ENCODE measurements around the gene TRAM2. TPM values are rescaled to one million over a fixed set of nuclear protein-coding genes. Genes with fewer than 3 reads are reported as not detected.

TRAM2 gene
- polyA plus RNA-seq, 3 donors: 4.5 to 13.6 (median 12.9) TPM

DNA sequence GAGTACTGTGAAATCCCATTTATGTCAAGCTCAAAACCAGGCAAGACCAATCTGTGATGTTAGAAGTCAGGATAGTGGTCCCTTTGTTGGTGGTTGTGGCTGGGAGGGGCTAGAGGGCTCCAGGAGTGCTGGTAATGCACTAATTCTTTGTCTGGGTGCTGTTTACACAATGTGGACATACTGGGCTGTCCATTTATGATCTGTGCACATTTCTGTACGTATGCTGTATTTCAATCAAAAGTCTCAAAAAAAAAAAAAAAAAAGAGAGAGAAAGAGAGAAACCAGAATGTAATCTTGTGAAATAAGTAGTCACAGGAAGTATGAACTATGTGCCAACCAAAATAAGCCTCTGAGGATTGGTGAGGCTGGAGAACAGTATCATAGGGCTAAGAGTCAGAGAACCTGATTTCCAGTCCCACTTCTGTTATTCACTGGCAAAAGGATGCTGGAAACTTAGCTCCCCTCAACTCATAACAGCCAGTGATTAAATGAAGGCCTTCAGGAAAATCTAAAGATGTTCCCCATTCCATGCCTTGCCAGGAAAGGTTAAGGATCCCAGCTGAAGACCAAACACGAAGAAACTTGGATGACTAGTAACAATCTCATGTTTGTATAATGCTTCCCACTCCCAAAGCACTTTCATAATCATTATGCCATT lies 19.6 kb upstream of the TRAM2 start:
- 43 to 58% (median 57%) methylated on average over 2 of the region's 2 CpGs for WGBS, 3 donors

DNA sequence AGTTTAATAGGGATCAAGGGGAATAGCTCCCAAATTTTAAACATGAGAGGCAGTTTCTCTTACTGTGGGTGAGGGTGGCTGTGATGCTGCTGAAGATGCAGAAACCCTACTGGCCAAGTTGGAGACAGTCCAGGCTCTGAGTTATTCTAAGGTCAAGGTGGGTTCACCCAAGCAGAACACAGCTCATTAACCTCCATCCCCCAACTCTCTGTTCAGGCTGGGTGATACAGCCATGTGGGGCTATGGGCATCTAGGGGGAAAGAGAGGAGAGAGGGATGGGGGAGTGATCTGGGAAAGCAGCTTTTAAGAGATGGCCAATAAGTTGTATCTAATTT lies 18.9 kb upstream of the TRAM2 start:
- no peak overlapping the region for H3K27ac ChIP-seq (ENCODE audit: low read depth, low read length)

More for the DNA sequence above, 19.6 kb upstream of the TRAM2 start:
- no peak overlapping the region for H3K27ac ChIP-seq (ENCODE audit: low read depth, low read length)

DNA sequence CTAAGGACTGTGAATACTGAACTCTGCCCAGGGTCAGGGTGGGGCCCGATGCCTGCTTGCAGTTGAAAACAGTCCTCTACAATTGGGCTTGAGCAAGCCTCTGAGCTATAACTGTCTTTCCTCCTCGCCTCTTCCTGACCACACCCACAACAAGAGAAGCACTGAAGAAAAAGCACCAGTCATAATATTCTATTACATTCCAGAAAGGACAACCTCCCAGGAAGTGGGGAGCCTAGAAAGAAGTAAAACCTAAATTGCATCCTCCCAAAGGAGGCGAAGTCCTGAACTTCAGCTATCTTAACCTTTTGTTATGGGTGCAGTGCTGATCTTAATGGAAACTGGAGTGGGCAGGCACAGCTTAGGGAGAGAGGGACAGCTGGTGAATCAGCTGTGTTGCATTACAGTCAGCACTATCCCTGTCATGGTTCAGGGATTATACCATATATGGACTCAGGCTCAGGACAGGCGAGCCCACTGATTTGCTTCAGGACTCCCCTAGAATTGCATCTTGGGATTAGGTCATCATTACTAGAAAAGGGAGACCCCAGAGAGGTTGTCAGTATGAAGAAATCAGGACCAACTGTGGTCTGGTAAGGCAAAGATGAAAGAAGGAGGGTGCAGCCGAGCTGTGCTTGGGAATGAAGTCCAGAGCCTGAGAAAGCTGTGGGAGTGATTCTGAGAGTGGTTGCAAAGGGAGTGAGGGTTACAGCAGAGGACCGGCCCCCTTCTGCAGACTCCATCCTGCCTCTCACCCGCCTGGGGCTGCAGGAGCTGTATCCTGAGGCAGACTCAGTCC lies 18.3 kb upstream of the TRAM2 start:
- WGBS, 3 donors: 34 to 68% (median 41%) methylated on average over 7 of the region's 7 CpGs
- no peak overlapping the region for H3K27ac ChIP-seq (ENCODE audit: low read depth, low read length)

DNA sequence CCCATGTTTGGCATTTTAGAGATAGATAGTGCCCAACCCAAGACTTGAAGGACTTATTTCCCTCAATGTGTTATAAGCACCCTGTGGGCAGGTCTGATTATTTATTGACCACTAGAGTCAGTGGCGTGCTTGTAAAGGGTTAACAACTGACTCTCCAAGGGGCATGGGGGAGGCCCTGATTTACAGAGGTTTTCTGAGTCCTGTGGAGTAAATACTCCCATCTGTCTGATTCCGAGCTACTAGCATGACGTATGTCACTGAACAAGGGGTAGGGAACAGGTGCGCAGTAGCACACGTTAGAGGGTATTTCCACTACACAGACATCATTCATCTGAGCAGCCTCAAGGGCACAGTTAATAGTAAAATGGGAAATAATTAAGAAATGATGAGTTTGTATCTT lies 17.4 kb upstream of the TRAM2 start:
- no peak overlapping the region for H3K27ac ChIP-seq (ENCODE audit: low read depth, low read length)
- WGBS, 3 donors: 86 to 91% (median 88%) methylated on average over 5 of the region's 5 CpGs

DNA sequence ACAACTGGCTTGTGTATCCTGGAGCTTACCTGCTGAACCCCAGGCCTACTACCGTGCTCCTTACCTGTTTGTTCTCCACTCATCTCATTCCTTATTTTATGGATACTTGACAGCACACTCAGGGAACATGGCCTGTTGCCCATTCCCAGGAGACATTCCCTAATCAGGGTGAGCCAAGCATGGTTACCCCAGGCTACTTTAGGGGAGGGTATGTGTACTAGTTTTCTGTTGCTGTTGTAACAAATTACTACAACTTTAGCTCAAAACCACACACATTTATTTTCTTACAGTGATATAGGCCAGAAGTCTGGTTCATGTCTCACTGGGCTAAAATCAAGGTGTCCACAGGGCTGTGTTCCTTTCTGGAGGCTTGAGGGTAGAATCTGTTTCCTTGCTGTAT lies 15.0 kb upstream of the TRAM2 start:
- 65 to 94% (median 88%) methylated on average over 1 of the region's 1 CpG for WGBS, 3 donors
- no peak overlapping the region for H3K27ac ChIP-seq (ENCODE audit: low read depth, low read length)

DNA sequence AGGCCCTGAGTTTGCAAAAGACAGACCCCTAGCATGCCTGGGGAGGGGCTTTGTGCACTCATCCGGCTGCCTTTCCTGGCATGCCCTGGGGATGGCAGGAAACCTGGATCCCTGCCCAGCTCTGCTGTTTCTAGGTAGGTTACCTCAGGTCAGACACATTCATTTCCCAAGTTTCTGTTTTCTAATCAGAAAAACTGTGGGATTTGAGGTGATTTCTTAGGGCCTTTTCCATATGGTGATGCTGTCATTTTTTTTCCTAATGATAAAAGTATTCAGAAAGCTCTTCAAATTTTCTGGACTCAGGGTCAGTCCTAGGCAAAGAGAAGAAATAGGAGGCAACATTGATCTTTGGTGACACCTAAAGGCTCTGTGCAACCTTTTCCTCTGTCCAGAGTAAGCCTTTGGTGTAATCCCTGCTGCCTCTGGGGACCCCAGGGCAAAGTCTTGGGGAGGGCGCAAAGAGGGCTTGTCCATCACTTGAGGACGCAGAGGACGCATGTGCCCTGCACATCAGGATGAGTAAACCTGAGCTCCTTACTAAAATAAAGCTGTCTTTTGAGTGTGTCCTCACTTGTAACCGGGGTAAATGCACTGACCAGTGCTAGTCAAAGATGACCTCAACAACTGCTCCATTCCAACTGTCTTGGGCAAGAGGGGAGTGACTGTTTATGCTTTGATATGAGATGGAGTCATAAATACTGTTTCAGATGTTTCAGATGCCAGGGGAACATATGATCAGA lies 13.5 kb upstream of the TRAM2 start:
- 70 to 79% (median 76%) methylated on average over 5 of the region's 5 CpGs for WGBS, 3 donors
- H3K27ac ChIP-seq (ENCODE audit: low read depth, low read length): no peak overlapping the region

DNA sequence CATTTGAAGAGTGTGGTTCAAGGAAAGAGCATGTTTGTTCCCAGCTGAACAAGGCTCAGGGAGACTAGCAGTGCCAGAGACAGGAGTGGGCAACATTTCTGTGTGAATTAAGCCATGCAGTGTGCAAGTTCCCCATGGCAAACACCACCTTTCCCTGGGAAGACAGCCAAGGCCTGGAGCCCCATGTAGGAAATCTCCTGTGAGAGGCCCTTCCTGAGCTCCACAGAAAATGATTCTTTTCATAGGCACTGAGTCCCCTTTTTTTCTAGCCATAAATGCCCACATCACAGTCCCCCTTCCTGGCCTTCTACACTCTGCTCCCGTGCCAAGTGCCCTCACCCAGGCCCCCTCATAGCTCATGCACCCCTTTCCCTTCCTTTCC lies 11.8 kb upstream of the TRAM2 start:
- H3K27ac ChIP-seq (ENCODE audit: low read depth, low read length): no peak overlapping the region
- WGBS, 3 donors: 50 to 87% (median 65%) methylated on average over 1 of the region's 1 CpG

DNA sequence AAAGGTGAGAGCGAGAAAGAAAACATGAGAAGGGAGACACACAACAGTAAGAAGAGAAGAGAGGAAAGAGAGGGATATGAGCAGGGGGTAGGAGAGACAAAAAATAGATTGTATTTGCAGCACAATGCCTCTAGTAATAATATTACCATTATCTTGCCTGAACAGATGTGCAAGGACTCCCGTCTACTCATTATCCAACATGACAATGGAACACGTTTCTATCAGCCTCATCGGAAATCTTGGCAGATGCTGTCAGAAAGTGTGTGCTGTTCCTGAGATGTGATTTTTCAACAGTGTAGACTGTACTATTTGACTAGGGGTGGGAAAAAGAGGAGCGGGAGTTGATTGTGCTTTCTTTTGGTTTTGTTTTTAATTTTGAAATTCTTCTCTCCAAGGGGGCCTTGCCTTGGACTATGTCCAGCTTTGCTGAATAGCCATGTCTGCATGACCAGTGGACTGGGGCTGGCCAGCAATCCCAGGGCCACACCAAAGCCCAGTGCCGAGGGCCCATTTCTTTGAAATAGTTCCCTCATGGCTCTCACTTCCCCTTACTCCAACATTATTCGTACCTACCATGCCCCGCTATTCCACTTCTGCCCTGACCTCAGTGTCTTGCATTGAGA lies 11.3 kb upstream of the TRAM2 start:
- 61 to 77% (median 66%) methylated on average over 8 of the region's 8 CpGs for WGBS, 3 donors
- H3K27ac ChIP-seq (ENCODE audit: low read depth, low read length): no peak overlapping the region

DNA sequence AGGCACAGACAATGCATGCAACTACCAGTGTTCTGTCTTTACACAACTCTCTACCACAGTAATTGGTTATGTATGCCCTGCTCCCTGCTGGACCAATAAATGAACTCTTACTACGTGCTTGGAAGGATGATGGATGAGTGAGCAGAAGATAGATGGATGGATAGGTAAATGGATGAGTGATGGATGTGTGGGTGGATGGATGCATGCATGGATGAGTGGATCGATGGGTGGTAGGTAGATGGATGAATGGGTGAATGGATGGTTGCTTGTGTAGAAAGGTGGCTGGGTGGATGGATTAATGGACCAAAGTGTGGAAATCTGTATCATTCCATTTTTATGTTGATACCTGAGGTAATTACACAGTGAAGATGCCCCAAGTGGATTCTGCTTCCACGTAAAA lies 10.1 kb upstream of the TRAM2 start:
- WGBS, 3 donors: 86 to 97% (median 94%) methylated on average over 3 of the region's 3 CpGs
- H3K27ac ChIP-seq (ENCODE audit: low read depth, low read length): no peak overlapping the region

DNA sequence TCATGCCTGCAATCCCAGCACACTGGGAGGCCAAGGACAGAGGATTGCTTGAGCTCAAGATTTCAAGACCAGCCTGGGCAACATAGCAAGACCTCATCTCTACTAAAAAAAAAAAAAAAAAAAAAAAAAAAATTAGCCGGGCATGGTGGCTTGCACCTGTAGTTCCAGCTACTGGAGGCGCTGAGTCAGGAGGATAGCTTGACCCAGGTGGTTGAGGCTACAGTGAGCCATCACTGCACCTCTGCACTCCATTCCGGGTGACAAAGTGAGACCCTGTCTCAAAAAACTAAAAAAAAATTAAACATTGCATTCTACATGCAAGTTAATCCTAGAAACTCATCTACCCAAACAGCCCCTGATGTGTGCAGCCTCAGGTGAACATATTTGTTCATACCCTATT lies 7.3 kb upstream of the TRAM2 start:
- H3K27ac ChIP-seq (ENCODE audit: low read depth, low read length): no peak overlapping the region
- WGBS, 3 donors: 90 to 97% (median 96%) methylated on average over 3 of the region's 3 CpGs

DNA sequence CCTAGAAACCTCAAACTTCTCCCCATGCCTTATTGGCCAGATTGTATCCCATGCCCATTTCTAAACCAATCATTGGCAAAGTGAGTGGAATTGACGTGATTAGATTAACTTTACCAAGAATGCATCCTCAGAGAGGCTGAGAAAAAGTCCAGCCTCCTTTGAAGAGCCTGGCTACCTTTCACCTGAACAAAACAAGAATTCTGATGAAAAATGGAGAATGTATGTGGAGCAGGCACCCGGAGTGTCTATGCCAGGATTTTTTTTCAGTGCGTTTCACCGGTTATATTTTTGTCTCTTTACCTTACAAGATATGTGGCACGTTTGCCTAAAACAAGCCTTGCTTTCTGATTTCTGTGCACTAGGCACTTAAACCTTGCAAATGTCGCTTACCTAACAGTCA lies 6.1 kb upstream of the TRAM2 start:
- WGBS, 3 donors: 93 to 97% (median 96%) methylated on average over 6 of the region's 6 CpGs
- H3K27ac ChIP-seq (ENCODE audit: low read depth, low read length): no peak overlapping the region

DNA sequence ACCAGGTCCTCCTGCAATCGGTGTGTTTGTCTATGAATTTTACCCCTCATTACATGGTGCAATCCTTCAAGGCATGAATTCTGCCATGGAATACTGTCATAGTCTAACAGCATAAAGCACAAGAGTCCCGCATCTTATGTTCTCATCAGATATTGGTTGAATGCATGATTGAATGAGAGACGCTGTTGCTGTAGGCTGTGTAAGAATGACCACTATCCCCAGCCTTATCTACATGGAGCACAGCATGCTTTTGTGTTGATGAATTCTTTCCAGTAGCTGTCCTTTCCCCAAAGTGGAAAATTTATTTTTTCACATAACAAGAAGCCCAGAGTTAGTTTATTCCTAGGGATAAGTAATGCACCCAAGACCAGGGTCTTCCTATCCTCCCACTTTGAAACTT lies 5.6 kb upstream of the TRAM2 start:
- 92 to 98% (median 94%) methylated on average over 3 of the region's 3 CpGs for WGBS, 3 donors
- no peak overlapping the region for H3K27ac ChIP-seq (ENCODE audit: low read depth, low read length)

DNA sequence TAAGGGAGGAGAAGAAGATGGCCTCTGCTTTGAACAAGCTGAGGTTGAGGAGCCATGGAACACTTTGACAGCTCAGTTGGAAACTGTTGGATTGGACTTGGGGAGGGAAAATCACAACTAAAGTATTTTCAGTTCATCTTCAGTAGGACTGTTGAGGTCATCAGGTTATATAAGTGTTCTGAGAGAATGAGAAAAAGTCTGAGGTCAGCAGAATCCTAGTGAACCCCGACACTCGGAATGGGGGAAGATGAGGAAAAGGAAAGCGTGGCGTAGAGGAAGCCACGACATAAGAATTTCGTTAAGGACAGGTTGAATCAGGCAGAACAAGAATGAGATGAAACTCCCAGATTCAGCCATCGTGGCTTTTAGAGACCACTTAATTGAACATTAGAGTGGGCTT lies 4.0 kb upstream of the TRAM2 start:
- 88 to 95% (median 88%) methylated on average over 7 of the region's 7 CpGs for WGBS, 3 donors
- H3K27ac ChIP-seq (ENCODE audit: low read depth, low read length): no peak overlapping the region

DNA sequence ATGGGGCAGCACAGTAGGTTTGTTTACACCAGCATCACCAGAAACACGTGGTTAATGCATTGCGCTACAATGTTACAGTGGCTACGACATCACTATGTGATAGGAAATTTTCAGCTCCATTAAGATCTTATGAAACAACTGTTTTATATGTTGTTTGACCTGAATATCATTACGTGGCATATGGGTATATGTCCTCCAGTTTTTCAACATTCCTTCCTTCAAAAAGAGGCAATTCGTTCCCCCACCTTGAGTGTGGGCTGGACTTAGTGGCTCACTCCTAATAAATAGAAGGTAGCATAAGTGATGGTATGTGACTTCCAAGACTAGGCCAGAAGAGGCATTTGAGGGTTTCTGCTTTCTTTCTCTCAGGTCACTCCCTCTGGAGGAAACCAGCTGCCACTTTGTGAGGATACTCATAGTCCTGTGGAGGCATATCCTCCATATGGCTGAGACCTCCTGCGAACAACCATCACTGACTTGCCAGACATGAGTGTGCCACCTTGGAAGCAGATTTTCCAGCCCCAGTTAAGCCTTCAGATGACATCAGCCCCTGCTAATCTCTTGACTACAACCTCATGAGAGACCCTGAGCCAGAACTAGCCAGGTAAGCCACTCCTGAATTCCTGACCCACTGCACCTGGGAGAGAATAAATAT lies 2.3 kb upstream of the TRAM2 start:
- 87 to 95% (median 91%) methylated on average over 6 of the region's 6 CpGs for WGBS, 3 donors
- H3K27ac ChIP-seq (ENCODE audit: low read depth, low read length): no peak overlapping the region

DNA sequence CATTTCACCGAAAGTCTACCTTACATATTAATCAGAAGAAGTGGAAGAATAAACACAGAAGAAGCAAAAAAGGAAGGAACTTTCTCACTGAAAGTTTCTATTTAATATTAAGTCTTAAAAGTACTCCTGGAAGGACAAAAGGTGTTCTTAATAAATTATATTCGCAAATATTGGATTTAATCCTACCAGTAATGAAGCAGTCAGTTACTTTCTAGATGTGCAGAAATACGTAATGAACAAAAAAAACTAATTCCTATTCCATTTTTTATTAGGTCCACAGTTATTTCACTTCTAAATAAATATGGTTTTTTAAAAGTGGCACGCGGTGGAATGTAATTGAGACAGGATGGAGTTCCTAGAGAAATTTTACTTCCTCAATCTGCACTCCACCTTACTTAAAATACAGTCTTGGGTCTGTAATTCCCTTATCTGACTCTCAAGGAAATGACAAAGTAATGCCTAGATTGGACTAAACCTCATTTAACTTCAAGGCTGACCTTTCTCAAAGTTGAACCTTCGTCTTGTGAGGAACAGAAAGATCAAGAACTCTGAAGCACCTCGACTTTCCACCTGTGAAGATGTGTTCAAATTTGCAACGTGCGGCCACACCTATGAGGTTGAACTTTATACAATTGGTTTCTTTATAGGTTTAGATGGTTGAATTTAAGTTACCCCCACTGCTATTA lies 1.1 kb upstream of the TRAM2 start:
- 46 to 57% (median 48%) methylated on average over 9 of the region's 9 CpGs for WGBS, 3 donors
- peak overlapping the region; percentile 79 for H3K27ac ChIP-seq (ENCODE audit: low read depth, low read length)

DNA sequence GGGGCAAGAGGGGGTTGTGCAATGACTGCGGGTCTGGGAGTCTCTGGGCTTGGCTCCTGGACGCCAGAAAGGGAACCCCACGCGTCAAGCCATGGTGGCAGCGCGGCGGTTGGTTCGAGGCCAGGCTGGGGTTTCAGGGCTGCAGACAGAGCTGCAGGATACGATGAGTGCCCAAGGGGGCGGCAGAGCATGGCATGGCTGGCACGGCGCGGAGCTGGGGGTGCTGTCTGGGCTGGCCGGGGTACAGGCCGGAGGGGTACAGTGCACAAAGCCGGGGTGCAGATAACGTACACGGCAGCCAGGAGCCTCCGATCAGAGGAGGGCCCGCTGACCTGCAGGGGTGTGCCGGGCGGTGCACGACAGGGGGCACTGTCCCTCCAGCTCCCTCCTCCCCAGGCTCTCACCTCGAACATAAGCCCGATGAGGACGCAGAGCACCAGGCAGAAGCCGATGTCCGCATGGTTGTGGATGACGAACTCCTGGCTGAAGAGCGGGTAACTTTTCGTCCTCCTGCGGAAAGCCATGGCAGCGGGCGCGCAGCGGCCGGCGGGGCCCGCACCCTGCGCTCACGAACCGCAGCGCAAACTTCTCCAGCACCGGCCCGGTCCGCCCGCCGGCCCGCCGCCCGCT lies 353 bp downstream of the TRAM2 start:
- 0 to 3% (median 1%) methylated on average over 36 to 51 of the region's 51 CpGs for WGBS, 3 donors
- no peak overlapping the region for H3K27ac ChIP-seq (ENCODE audit: low read depth, low read length)

DNA sequence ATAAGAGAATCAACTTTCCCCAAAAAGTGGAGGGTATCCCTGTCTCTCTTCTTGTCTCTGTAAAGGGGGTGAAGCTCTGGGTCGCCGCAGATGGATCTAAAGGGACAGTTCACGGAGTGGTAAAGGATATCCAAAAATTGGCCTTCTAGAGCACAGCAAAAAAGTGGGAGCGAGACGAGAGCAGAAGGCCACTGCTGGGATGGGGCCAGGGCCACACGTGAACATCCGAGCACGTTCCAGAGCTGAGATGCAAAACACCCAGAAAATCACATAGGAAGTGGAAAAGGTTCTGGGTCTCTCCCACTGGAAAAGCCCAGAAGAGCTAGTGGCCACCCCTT lies 837 bp downstream of the TRAM2 start:
- WGBS, 3 donors: 34 to 48% (median 41%) methylated on average over 8 of the region's 8 CpGs

DNA sequence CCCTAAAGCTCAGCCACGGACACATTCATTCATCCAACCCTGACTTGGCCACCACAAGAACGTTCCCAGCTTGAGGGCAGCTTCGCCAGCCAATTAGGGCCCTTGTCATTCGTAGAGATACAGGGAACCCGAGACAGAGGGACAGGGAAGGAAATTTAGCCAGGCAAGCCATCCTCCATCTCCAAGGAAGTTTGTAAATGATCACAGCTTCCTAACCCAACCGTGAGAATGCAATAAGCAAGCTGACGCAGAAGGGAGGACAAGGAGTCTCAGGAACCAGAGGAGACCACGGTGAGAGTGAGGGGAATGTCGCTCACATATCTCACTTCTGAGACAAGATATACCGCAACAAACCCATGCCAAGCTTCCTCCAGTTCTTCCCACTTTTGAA lies 1.4 kb downstream of the TRAM2 start:
- WGBS, 3 donors: 48 to 75% (median 52%) methylated on average over 10 of the region's 10 CpGs
- H3K27ac ChIP-seq (ENCODE audit: low read depth, low read length): no peak overlapping the region

More for the DNA sequence above, 837 bp downstream of the TRAM2 start:
- no peak overlapping the region for H3K27ac ChIP-seq (ENCODE audit: low read depth, low read length)

Data from adipose tissue (tissue), 3 donors.